Loucy (cell line): ENCODE data around the gene WT1.

Experiments used
- H2AFZ ChIP-seq: fragments of 200-600 bp; sonication (generic); 2 replicates; pipeline ENCODE4 v1.6.0; 2016; ENCODE audit warnings: antibody characterized with exemption, mild to moderate bottlenecking, low read length, moderate library complexity
- H3F3A ChIP-seq: fragments of 200-600 bp; 2 replicates; pipeline ENCODE4 v1.6.0; 2016; ENCODE audit warnings: antibody characterized with exemption, low read depth, mild to moderate bottlenecking
- H3K27me3 ChIP-seq: fragments of 200-600 bp; sonication (generic); 2 replicates; pipeline ENCODE4 v1.6.1; 2014; ENCODE audit warnings: low read length, mild to moderate bottlenecking; ENCODE audit not compliant: insufficient read depth, poor library complexity, severe bottlenecking
- H3K36me3 ChIP-seq: fragments of 200-600 bp; sonication (generic); 2 replicates; pipeline ENCODE4 v1.6.1; 2016; ENCODE audit warnings: low read length; ENCODE audit not compliant: insufficient read depth
- H3K4me1 ChIP-seq: fragments of 200-600 bp; sonication (generic); 2 replicates; pipeline ENCODE4 v1.5.1; 2014; ENCODE audit warnings: low read length, mild to moderate bottlenecking; ENCODE audit not compliant: insufficient read depth, poor library complexity, severe bottlenecking
- H3K4me2 ChIP-seq: fragments of 200-600 bp; sonication (generic); 2 replicates; pipeline ENCODE4 v1.6.0; 2014; ENCODE audit warnings: antibody characterized with exemption, low read length, low read depth, mild to moderate bottlenecking; ENCODE audit not compliant: poor library complexity, severe bottlenecking
- H3K4me3 ChIP-seq: fragments of 200-600 bp; sonication (generic); 2 replicates; pipeline ENCODE4 v1.5.1; 2014; ENCODE audit warnings: low read length, mild to moderate bottlenecking, mixed read lengths; ENCODE audit not compliant: poor library complexity, severe bottlenecking
- H3K79me2 ChIP-seq: fragments of 200-600 bp; sonication (generic); 2 replicates; pipeline ENCODE4 v1.6.1; 2014; ENCODE audit warnings: low read length; ENCODE audit not compliant: insufficient read depth
- H3K9ac ChIP-seq: fragments of 200-600 bp; sonication (generic); 2 replicates; pipeline ENCODE4 v1.6.0; 2014; ENCODE audit warnings: mild to moderate bottlenecking, low read depth, low read length, moderate library complexity; ENCODE audit not compliant: poor library complexity, severe bottlenecking
- H3K9me2 ChIP-seq: fragments of 200-600 bp; sonication (generic); replicated peaks from 2 replicates; pipeline ENCODE4 v1.6.1; 2016; ENCODE audit warnings: low read depth, low read length, mixed read lengths
- H3K9me3 ChIP-seq: fragments of 200-600 bp; sonication (generic); 2 replicates; pipeline ENCODE4 v1.6.1; 2014; ENCODE audit warnings: mild to moderate bottlenecking, antibody characterized with exemption, low read length, low read depth; ENCODE audit not compliant: insufficient read depth
- H4K20me1 ChIP-seq: fragments of 200-600 bp; sonication (generic); 2 replicates; pipeline ENCODE4 v1.6.0; 2014; ENCODE audit warnings: antibody characterized with exemption, low read length, mild to moderate bottlenecking; ENCODE audit not compliant: insufficient read depth, poor library complexity, severe bottlenecking
- CTCF ChIP-seq: fragments of 200-600 bp; sonication (generic); conservative IDR thresholded peaks from 2 replicates; pipeline ENCODE4 v1.5.1; 2014; ENCODE audit warnings: mild to moderate bottlenecking, antibody characterized with exemption, low read length
- EZH2phosphoT487 ChIP-seq: fragments of 200-600 bp; IDR thresholded peaks from 2 replicates; pipeline ENCODE4 v1.6.1; 2018; ENCODE audit warnings: antibody characterized with exemption, mild to moderate bottlenecking, moderate library complexity, borderline replicate concordance

WT1 gene

GRCh38 chr11:32434356-32435151, 785 bp downstream of the WT1 start:
- Histone ChIP-seq H3K4me3 (no peak overlapping the region), H3K9me3 (no peaks in the 10 kb centered on the region), H3K4me2 (no peak overlapping the region), H4K20me1 (no peaks in the 10 kb centered on the region), H3F3A (no peaks in the 10 kb centered on the region), H3K27me3 (no peaks in the 10 kb centered on the region), H3K79me2 (no peaks in the 10 kb centered on the region), H3K9ac (no peak overlapping the region), H3K36me3 (no peaks in the 10 kb centered on the region), H3K9me2 (no peaks in the 10 kb centered on the region), H2AFZ (no peak overlapping the region), H3K4me1 (no peaks in the 10 kb centered on the region)
- TF ChIP-seq CTCF (no peak), EZH2phosphoT487 (no peak)

- Histone ChIP-seq H3K9me2 (no peaks in the 10 kb centered on the region), H3K9ac (no peak overlapping the region), H3K36me3 (no peaks in the 10 kb centered on the region), H3K4me1 (no peaks in the 10 kb centered on the region), H3K79me2 (no peaks in the 10 kb centered on the region), H3K4me3 (no peak overlapping the region), H4K20me1 (no peaks in the 10 kb centered on the region), H3K9me3 (no peaks in the 10 kb centered on the region), H2AFZ (no peak overlapping the region), H3K4me2 (no peak overlapping the region), H3F3A (no peaks in the 10 kb centered on the region), H3K27me3 (no peaks in the 10 kb centered on the region)
- no peak for TF ChIP-seq EZH2phosphoT487
- TF ChIP-seq CTCF: no peak
Measured at GRCh38 chr11:32433914-32434355, 1.4 kb downstream of the WT1 start.

- no peaks in the 10 kb centered on the region for H4K20me1 ChIP-seq
- H2AFZ ChIP-seq: no peak overlapping the region
- TF ChIP-seq CTCF: no peak
- no peak for TF ChIP-seq EZH2phosphoT487
- H3K9ac ChIP-seq: no peak overlapping the region
- H3K4me2 ChIP-seq: no peak overlapping the region
- H3K9me3 ChIP-seq: no peaks in the 10 kb centered on the region
- no peak overlapping the region for H3K4me3 ChIP-seq
- no peaks in the 10 kb centered on the region for H3K27me3 ChIP-seq
- H3F3A ChIP-seq: no peaks in the 10 kb centered on the region
- no peaks in the 10 kb centered on the region for H3K9me2 ChIP-seq
- no peaks in the 10 kb centered on the region for H3K79me2 ChIP-seq
- H3K36me3 ChIP-seq: no peaks in the 10 kb centered on the region
- no peaks in the 10 kb centered on the region for H3K4me1 ChIP-seq
Measured at GRCh38 chr11:32433101-32433913, 2.0 kb downstream of the WT1 start.
